Muscle of leg (tissue), 11 donors: ENCODE results near the gene AHI1. TPM values are rescaled to one million over a fixed set of nuclear protein-coding genes. Genes with fewer than 3 reads are reported as not detected.

Experiments used
- DNase-seq: peaks from one replicate; pipeline ENCODE4 v3.0.0; 2013
- H3K27ac ChIP-seq: one replicate; pipeline ENCODE4 v1.5.1; 2013; ENCODE audit warnings: mild to moderate bottlenecking, low read length, control low read depth
- H3K27me3 ChIP-seq: one replicate; pipeline ENCODE4 v1.6.1; 2013; ENCODE audit warnings: low read length; ENCODE audit not compliant: control insufficient read depth, insufficient read depth
- H3K36me3 ChIP-seq: one replicate; pipeline ENCODE4 v1.6.1; 2013; ENCODE audit warnings: low read length; ENCODE audit not compliant: control insufficient read depth, insufficient read depth
- H3K4me1 ChIP-seq: one replicate; pipeline ENCODE4 v1.6.1; 2013; ENCODE audit warnings: low read length; ENCODE audit not compliant: control insufficient read depth, insufficient read depth
- H3K4me3 ChIP-seq: one replicate; pipeline ENCODE4 v1.5.1; 2013; ENCODE audit warnings: low read length, control low read depth
- H3K9me3 ChIP-seq: replicated peaks from 2 replicates; pipeline ENCODE4 v1.6.1; 2013; ENCODE audit warnings: low read depth, low read length; ENCODE audit not compliant: control insufficient read depth
- WGBS: methylation state at CpG from one replicate; pipeline ENCODE4 v1.1.5; 2013; ENCODE audit warnings: missing lambda C conversion rate; ENCODE audit not compliant: insufficient coverage; 5-methylcytosine and 5-hydroxymethylcytosine counted together
- polyA plus RNA-seq, 8 donors: library from polyadenylated mRNA; unstranded; fragments of 120-200 nt; gene quantifications; one replicate each; pipeline versions ENCODE4 v1.2.1 to v1.2.3, GENCODE V29; 2013; ENCODE audit warnings: inconsistent platforms in 1 of 8, low replicate concordance in 1 of 8; ENCODE audit not compliant: insufficient read length in 8 of 8, insufficient read depth in 1 of 8
- total RNA-seq: library from RNA; stranded (reverse); fragments of 120-200 nt; gene quantifications from one replicate; pipeline ENCODE4 v1.2.4, GENCODE V29; 2013

AHI1 gene
- total and polyA plus RNA-seq, 9 donors, result 16.3 to 28.7 (median 20.5) TPM

DNA sequence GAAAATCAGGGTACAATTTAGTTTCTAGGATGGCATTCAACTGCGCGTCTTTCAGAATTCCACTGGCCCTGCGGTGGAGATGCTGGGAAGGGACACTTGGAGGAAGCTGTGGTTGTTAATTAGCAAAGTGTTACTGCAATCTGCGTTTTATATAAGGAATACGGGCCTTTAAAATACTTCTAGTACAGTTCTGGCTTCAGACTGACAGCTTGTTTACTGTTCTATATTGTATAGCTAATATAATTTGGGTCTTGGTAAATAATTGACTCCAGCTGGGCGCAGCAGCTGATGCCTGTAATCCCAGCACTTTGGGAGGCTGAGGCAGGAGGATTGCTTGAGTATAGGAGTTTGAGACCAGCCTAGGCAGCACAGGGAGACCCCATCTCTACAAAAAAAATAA, 252.7 kb downstream of the AHI1 start:
- 92% methylated on average over 4 of the region's 6 CpGs for WGBS

GRCh38 chr6:135243871-135244796, 253.4 kb downstream of the AHI1 start:
- DNase-seq, result no peak
- Histone ChIP-seq H3K9me3 (no peaks in the 10 kb centered on the region), H3K36me3 (no peaks in the 10 kb centered on the region), H3K4me1 (no peaks in the 10 kb centered on the region), H3K4me3 (no peak overlapping the region), H3K27me3 (no peaks in the 10 kb centered on the region), H3K27ac (no peak overlapping the region)
- WGBS, result no CpG with 5 or more reads among the region's 7 CpGs

More for the DNA sequence above, 252.7 kb downstream of the AHI1 start:
- H3K9me3 ChIP-seq, result no peaks in the 10 kb centered on the region
- H3K27me3 ChIP-seq, result no peaks in the 10 kb centered on the region
- H3K36me3 ChIP-seq, result no peaks in the 10 kb centered on the region
- H3K4me1 ChIP-seq, result no peaks in the 10 kb centered on the region
- no peak overlapping the region for H3K27ac ChIP-seq
- no peak overlapping the region for H3K4me3 ChIP-seq
- DNase-seq, result no peak

DNA sequence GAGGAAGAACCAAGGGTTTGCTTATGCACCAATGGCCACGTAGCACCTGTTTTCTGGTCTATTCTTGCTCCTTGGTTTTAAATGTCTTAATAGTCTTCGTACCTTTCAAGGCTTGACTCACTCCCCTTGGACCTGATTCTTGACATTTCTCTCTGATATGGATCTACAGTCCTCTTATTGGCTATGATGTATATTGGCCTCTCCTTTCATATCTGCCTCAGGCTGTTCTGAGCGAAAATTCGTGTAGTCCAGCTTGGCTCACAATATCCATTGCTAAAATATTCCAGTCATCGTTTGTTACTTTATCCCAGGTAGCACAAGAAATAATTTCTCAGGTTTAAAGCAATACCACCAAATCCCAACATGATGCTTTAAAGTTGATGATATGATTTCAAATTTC, 256.8 kb downstream of the AHI1 start:
- H3K4me3 ChIP-seq, result no peak overlapping the region
- H3K36me3 ChIP-seq, result no peaks in the 10 kb centered on the region
- no peaks in the 10 kb centered on the region for H3K9me3 ChIP-seq
- no peaks in the 10 kb centered on the region for H3K4me1 ChIP-seq
- WGBS, result 100% methylated on average over 1 of the region's 5 CpGs
- no peaks in the 10 kb centered on the region for H3K27me3 ChIP-seq
- no peak overlapping the region for H3K27ac ChIP-seq
- DNase-seq, result no peak

- Histone ChIP-seq H3K27me3 (no peaks in the 10 kb centered on the region), H3K27ac (no peak overlapping the region), H3K9me3 (no peaks in the 10 kb centered on the region), H3K4me1 (no peaks in the 10 kb centered on the region), H3K4me3 (no peak overlapping the region), H3K36me3 (no peaks in the 10 kb centered on the region)
- no peak for DNase-seq
- WGBS, result 47% methylated on average over 6 of the region's 6 CpGs
Observed at GRCh38 chr6:135236732-135237131, 260.8 kb downstream of the AHI1 start.

- Histone ChIP-seq H3K4me1 (no peaks in the 10 kb centered on the region), H3K4me3 (no peak overlapping the region), H3K9me3 (no peaks in the 10 kb centered on the region), H3K36me3 (no peaks in the 10 kb centered on the region), H3K27ac (no peak overlapping the region), H3K27me3 (no peaks in the 10 kb centered on the region)
- 86% methylated on average over 1 of the region's 1 CpG for WGBS
- DNase-seq, result no peak
Observed at GRCh38 chr6:135236319-135236718, 261.2 kb downstream of the AHI1 start.

- Histone ChIP-seq H3K27me3 (no peaks in the 10 kb centered on the region), H3K9me3 (no peaks in the 10 kb centered on the region)
- 78% methylated on average over 4 of the region's 5 CpGs for WGBS
Observed at GRCh38 chr6:135235716-135236115, 261.8 kb downstream of the AHI1 start.

DNA sequence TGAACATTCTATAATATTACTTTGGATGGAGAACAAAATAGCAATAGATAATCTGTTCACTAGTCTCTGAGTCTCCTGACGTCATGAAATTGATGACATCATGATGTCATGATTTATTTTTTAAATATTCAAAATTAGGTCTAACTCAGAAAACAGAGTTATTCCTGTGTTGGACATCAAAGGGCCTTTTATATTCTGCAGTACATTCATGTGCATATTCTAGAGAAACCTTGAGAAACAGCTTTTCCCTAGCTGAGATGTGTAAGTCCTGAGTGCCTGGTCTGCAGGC, 263.1 kb downstream of the AHI1 start:
- no peak overlapping the region for H3K27ac ChIP-seq
- H3K4me3 ChIP-seq, result no peak overlapping the region
- WGBS, result no CpG with 5 or more reads among the region's 1 CpG
- no peaks in the 10 kb centered on the region for H3K27me3 ChIP-seq
- no peaks in the 10 kb centered on the region for H3K4me1 ChIP-seq
- H3K36me3 ChIP-seq, result no peaks in the 10 kb centered on the region
- no peak for DNase-seq
- H3K9me3 ChIP-seq, result no peaks in the 10 kb centered on the region

More at GRCh38 chr6:135235716-135236115, 261.8 kb downstream of the AHI1 start:
- no peaks in the 10 kb centered on the region for H3K36me3 ChIP-seq
- H3K27ac ChIP-seq, result no peak overlapping the region
- H3K4me1 ChIP-seq, result no peaks in the 10 kb centered on the region
- DNase-seq, result no peak
- H3K4me3 ChIP-seq, result no peak overlapping the region

- no peaks in the 10 kb centered on the region for H3K9me3 ChIP-seq
- H3K27me3 ChIP-seq, result no peaks in the 10 kb centered on the region
- H3K27ac ChIP-seq, result no peak overlapping the region
- DNase-seq, result peak; percentile 30
- H3K36me3 ChIP-seq, result no peaks in the 10 kb centered on the region
- H3K4me3 ChIP-seq, result no peak overlapping the region
- H3K4me1 ChIP-seq, result no peaks in the 10 kb centered on the region
- 52% methylated on average over 3 of the region's 5 CpGs for WGBS
Observed at GRCh38 chr6:135233686-135234491, 263.7 kb downstream of the AHI1 start.
